Activated T-cell treated with anti-CD3 and anti-CD28 coated beads, Interleukin-2, amount 50 U/mL, for 4 hours (primary cell): ENCODE data around the gene SDK1. TPM values are rescaled to one million over a fixed set of nuclear protein-coding genes. Genes with fewer than 3 reads are reported as not detected.
"Not testable (repeated sequence)": the region's sequence is repeated elsewhere in the genome, so short reads cannot be mapped to it uniquely, and the experiment has no call there.

Source experiments
- ATAC-seq, 2 donors: fragments of 200-7000 bp; cut with Tn5 transposase; one replicate each; pipeline ENCODE4 v1.10.0; 2021
- DNase-seq: peaks from one replicate; pipeline ENCODE4 v3.0.0-alpha.2; 2020
- H3K27me3 Mint-ChIP-seq: one replicate; pipeline ENCODE4 v1.8.0; 2021; ENCODE audit warnings: low read depth, mixed read lengths
- H3K36me3 Mint-ChIP-seq: one replicate; pipeline ENCODE4 v1.8.0; 2022; ENCODE audit warnings: mixed read lengths; ENCODE audit not compliant: insufficient read depth
- H3K4me1 Mint-ChIP-seq: one replicate; pipeline ENCODE4 v1.8.0; 2021; ENCODE audit warnings: low read depth, mixed read lengths
- H3K4me3 Mint-ChIP-seq: one replicate; pipeline ENCODE4 v1.8.0; 2021; ENCODE audit warnings: mild to moderate bottlenecking, moderate library complexity, mixed read lengths
- H3K9me3 Mint-ChIP-seq: one replicate; pipeline ENCODE4 v1.8.0; 2021; ENCODE audit warnings: mixed read lengths
- total RNA-seq, 3 donors: library from RNA; stranded (reverse); gene quantifications; one replicate each; pipeline ENCODE4 v1.2.1, GENCODE V29; 2021

The SDK1 gene
- total RNA-seq, 3 donors from 2014 or later = 0.05 to 0.79 (median 0.40) TPM

- Mint-ChIP-seq H3K9me3 (no peaks in the 10 kb centered on the region), H3K4me1 (no peaks in the 10 kb centered on the region), H3K4me3 (no peak overlapping the region)
Measured at GRCh38 chr7:4225881-4226523, 925.0 kb downstream of the SDK1 start.

GRCh38 chr7:4226524-4226882 lies 925.5 kb downstream of the SDK1 start:
- no peak for ATAC-seq
- H3K27me3 Mint-ChIP-seq = no peaks in the 10 kb centered on the region
- no peaks in the 10 kb centered on the region for H3K36me3 Mint-ChIP-seq
- H3K4me1 Mint-ChIP-seq = no peaks in the 10 kb centered on the region
- H3K9me3 Mint-ChIP-seq = no peaks in the 10 kb centered on the region
- no peak overlapping the region for H3K4me3 Mint-ChIP-seq
- DNase-seq = no peak

More at GRCh38 chr7:4225881-4226523, 925.0 kb downstream of the SDK1 start:
- DNase-seq (no peak), ATAC-seq (no peak)
- Mint-ChIP-seq H3K36me3 (no peaks in the 10 kb centered on the region), H3K27me3 (no peaks in the 10 kb centered on the region)

- Mint-ChIP-seq H3K4me1 (no peaks in the 10 kb centered on the region), H3K9me3 (no peaks in the 10 kb centered on the region), H3K4me3 (no peak overlapping the region), H3K27me3 (no peaks in the 10 kb centered on the region), H3K36me3 (no peaks in the 10 kb centered on the region)
- DNase-seq (no peak), ATAC-seq (no peak)
Measured at GRCh38 chr7:4227105-4228010, 926.3 kb downstream of the SDK1 start.

- Mint-ChIP-seq H3K4me1 (no peaks in the 10 kb centered on the region), H3K27me3 (no peaks in the 10 kb centered on the region)
- ATAC-seq = no peak
Measured at GRCh38 chr7:4230352-4230751, 929.3 kb downstream of the SDK1 start.

GRCh38 chr7:4233146-4233545 lies 932.1 kb downstream of the SDK1 start:
- Mint-ChIP-seq H3K4me1 (no peaks in the 10 kb centered on the region), H3K9me3 (no peaks in the 10 kb centered on the region), H3K27me3 (no peaks in the 10 kb centered on the region), H3K4me3 (no peak overlapping the region), H3K36me3 (no peaks in the 10 kb centered on the region)
- DNase-seq (no peak), ATAC-seq (no peak)

More at GRCh38 chr7:4230352-4230751, 929.3 kb downstream of the SDK1 start:
- Mint-ChIP-seq H3K36me3 (no peaks in the 10 kb centered on the region), H3K9me3 (no peaks in the 10 kb centered on the region), H3K4me3 (no peak overlapping the region)
- DNase-seq = no peak

GRCh38 chr7:4233621-4234497 lies 932.8 kb downstream of the SDK1 start:
- H3K4me3 Mint-ChIP-seq = no peak overlapping the region
- no peaks in the 10 kb centered on the region for H3K4me1 Mint-ChIP-seq
- DNase-seq (no peak), ATAC-seq (no peak)
- no peaks in the 10 kb centered on the region for H3K9me3 Mint-ChIP-seq
- no peaks in the 10 kb centered on the region for H3K36me3 Mint-ChIP-seq
- H3K27me3 Mint-ChIP-seq = no peaks in the 10 kb centered on the region

- DNase-seq (no peak), ATAC-seq (no peak)
- no peaks in the 10 kb centered on the region for H3K4me1 Mint-ChIP-seq
- no peaks in the 10 kb centered on the region for H3K27me3 Mint-ChIP-seq
- H3K36me3 Mint-ChIP-seq = no peaks in the 10 kb centered on the region
- no peak overlapping the region for H3K4me3 Mint-ChIP-seq
- H3K9me3 Mint-ChIP-seq = no peaks in the 10 kb centered on the region
Measured at GRCh38 chr7:4234498-4234855, 933.4 kb downstream of the SDK1 start.

GRCh38 chr7:4234886-4235285 lies 933.8 kb downstream of the SDK1 start:
- Mint-ChIP-seq H3K9me3 (no peaks in the 10 kb centered on the region), H3K36me3 (no peaks in the 10 kb centered on the region), H3K27me3 (no peaks in the 10 kb centered on the region), H3K4me1 (no peaks in the 10 kb centered on the region), H3K4me3 (no peak overlapping the region)
- ATAC-seq (no peak), DNase-seq (no peak)

DNA sequence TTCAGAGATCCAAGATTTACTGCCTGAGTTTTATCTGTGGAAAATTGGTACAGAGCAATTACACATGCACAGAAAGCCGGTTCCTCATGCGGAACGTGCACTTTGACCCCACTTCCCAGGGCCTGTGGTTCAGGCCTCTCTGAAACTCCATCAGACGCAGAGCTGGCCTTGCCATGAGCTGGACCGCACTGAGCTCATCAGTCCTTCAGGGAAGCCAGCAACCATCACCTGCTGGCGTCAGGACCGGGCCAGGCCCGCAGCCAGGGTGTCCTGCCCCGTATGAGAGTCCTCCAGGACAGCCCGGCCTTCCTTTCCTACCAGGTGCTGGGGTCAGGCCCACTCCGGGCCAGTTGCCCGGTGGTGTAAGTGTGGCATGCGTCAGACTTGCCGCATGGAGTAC lies 934.5 kb downstream of the SDK1 start:
- DNase-seq (no peak), ATAC-seq (no peak)
- Mint-ChIP-seq H3K36me3 (no peaks in the 10 kb centered on the region), H3K4me3 (no peak overlapping the region), H3K27me3 (no peaks in the 10 kb centered on the region), H3K4me1 (peaks cover 3% of the 10 kb centered on the region), H3K9me3 (no peaks in the 10 kb centered on the region)

DNA sequence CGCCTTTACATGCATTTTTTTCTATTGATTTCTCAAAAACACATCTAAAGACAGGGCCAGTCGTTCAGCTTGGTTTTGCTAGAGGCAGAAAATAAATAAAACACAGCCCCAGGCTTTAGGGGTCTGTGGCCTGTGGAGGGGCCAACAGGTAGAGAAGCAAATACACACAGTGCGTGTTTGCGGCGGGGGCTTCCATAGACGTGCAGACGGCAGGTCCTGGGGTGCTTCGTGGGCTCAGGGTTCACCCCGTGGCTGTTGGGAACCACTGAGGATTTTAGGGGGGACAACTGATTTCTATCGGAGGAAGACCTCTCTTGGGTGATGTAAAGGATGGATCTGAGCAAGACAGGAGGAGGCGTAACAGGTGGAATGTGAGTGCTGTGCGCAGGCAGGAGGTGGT lies 935.3 kb downstream of the SDK1 start:
- ATAC-seq (no peak), DNase-seq (no peak)
- H3K4me1 Mint-ChIP-seq = peaks cover 4% of the 10 kb centered on the region
- H3K9me3 Mint-ChIP-seq = no peaks in the 10 kb centered on the region
- H3K27me3 Mint-ChIP-seq = no peaks in the 10 kb centered on the region
- H3K4me3 Mint-ChIP-seq = no peak overlapping the region
- H3K36me3 Mint-ChIP-seq = no peaks in the 10 kb centered on the region

DNA sequence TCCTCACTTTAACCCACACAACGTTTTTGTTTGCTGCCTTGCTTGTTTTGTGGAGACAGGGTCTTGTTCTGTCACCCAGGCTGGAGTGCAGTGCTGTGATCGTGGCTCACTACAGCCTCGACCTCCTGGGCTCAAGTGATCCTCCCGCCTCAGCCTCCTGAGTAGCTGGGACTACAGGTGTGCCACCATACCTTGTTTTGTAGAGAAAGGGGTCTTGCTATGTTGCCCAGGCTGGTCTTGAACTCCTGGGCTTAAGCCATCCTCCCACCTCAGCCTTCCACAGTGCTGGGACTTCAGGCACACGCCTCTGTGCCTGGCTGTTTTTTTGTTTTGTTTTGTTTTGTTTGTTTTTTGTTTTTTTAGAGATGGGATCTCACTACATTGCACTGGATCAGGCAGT lies 935.8 kb downstream of the SDK1 start:
- not testable (repeated sequence) for H3K4me1 Mint-ChIP-seq, H3K27me3 Mint-ChIP-seq

GRCh38 chr7:4237296-4238235 lies 936.5 kb downstream of the SDK1 start:
- no peaks in the 10 kb centered on the region for H3K9me3 Mint-ChIP-seq
- H3K4me1 Mint-ChIP-seq = peaks cover 4% of the 10 kb centered on the region
- DNase-seq = no peak
- no peak for ATAC-seq
- H3K36me3 Mint-ChIP-seq = no peaks in the 10 kb centered on the region
- no peak overlapping the region for H3K4me3 Mint-ChIP-seq
- H3K27me3 Mint-ChIP-seq = no peaks in the 10 kb centered on the region

More for the DNA sequence above, 935.8 kb downstream of the SDK1 start:
- not testable (repeated sequence) for DNase-seq, H3K4me3 Mint-ChIP-seq, H3K36me3 Mint-ChIP-seq, H3K9me3 Mint-ChIP-seq, ATAC-seq

- Mint-ChIP-seq H3K36me3 (peaks cover 2% of the 10 kb centered on the region), H3K4me3 (no peak overlapping the region), H3K4me1 (peaks cover 4% of the 10 kb centered on the region), H3K9me3 (no peaks in the 10 kb centered on the region), H3K27me3 (no peaks in the 10 kb centered on the region)
- ATAC-seq (no peak), DNase-seq (no peak)
Measured at GRCh38 chr7:4238861-4239260, 937.8 kb downstream of the SDK1 start.
